Liver (tissue), 3 donors: ENCODE data around the gene BOC.

Experiments used
- GABPA ChIP-seq, 2 donors: IDR thresholded peaks in 1 of 2; conservative IDR thresholded peaks in 1 of 2; 2 replicates each; pipeline ENCODE4 v1.6.1; 2016; ENCODE audit warnings: antibody characterized with exemption in 2 of 2, mild to moderate bottlenecking in 1 of 2, moderate library complexity in 1 of 2
- YY1 ChIP-seq: IDR thresholded peaks from 2 replicates; pipeline ENCODE4 v1.6.1; 2016; ENCODE audit warnings: antibody characterized with exemption, mild to moderate bottlenecking
- TF ChIP-seq, protein P1 (sequence below): fragments of 150-350 bp; IDR thresholded peaks from 2 replicates; pipeline ENCODE4 v1.5.1; 2017; ENCODE audit warnings: improper control_type of control experiment, low read depth, low read length; ENCODE audit not compliant: missing input control
- donor health status: healthy.
- donor health status: healthy.

- TF ChIP-seq, protein P1, sequence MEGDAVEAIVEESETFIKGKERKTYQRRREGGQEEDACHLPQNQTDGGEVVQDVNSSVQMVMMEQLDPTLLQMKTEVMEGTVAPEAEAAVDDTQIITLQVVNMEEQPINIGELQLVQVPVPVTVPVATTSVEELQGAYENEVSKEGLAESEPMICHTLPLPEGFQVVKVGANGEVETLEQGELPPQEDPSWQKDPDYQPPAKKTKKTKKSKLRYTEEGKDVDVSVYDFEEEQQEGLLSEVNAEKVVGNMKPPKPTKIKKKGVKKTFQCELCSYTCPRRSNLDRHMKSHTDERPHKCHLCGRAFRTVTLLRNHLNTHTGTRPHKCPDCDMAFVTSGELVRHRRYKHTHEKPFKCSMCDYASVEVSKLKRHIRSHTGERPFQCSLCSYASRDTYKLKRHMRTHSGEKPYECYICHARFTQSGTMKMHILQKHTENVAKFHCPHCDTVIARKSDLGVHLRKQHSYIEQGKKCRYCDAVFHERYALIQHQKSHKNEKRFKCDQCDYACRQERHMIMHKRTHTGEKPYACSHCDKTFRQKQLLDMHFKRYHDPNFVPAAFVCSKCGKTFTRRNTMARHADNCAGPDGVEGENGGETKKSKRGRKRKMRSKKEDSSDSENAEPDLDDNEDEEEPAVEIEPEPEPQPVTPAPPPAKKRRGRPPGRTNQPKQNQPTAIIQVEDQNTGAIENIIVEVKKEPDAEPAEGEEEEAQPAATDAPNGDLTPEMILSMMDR, result no peak
- TF ChIP-seq YY1, result no peak
- TF ChIP-seq GABPA (IDR thresholded peaks at IDR 0.05 in 1 of 2, conservative IDR thresholded peaks at IDR 0.05 in 1 of 2), result no peak
Measured at GRCh38 chr3:113271594-113272384, 60.4 kb downstream of the BOC start.
